AG09309 (cell line): ENCODE results near the gene SNORC.

Source experiments
- DNase-seq: peaks from one replicate; pipeline ENCODE4 v3.0.0-alpha.2; 2010; ENCODE audit warnings: low read depth
- H3K4me3 ChIP-seq: 2 replicates; pipeline ENCODE4 v1.5.1; 2011; ENCODE audit warnings: mild to moderate bottlenecking, low read depth, low read length, moderate library complexity; ENCODE audit not compliant: control insufficient read depth
- CTCF ChIP-seq: IDR thresholded peaks from 2 replicates; pipeline ENCODE4 v1.5.1; 2011; ENCODE audit warnings: mild to moderate bottlenecking, low read depth, low read length, inconsistent platforms; ENCODE audit not compliant: insufficient read depth, control insufficient read depth; ENCODE audit errors: missing control alignments

The SNORC gene

GRCh38 chr2:232886176-232886575 lies 16.1 kb downstream of the SNORC start:
- no peak for DNase-seq
- no peak overlapping the region for H3K4me3 ChIP-seq
- TF ChIP-seq CTCF = no peak

- no peak for DNase-seq
- TF ChIP-seq CTCF = no peak
- no peak overlapping the region for H3K4me3 ChIP-seq
These were observed 16.6 kb downstream of the SNORC start for GRCh38 chr2:232886632-232887031.

- no peak for TF ChIP-seq CTCF
- no peak overlapping the region for H3K4me3 ChIP-seq
- DNase-seq = no peak
These were observed 17.2 kb downstream of the SNORC start for GRCh38 chr2:232887171-232887850.

- TF ChIP-seq CTCF = no peak
- no peak for DNase-seq
- H3K4me3 ChIP-seq = no peak overlapping the region
These were observed 18.2 kb downstream of the SNORC start for GRCh38 chr2:232888099-232888836.

GRCh38 chr2:232888839-232889529 lies 18.9 kb downstream of the SNORC start:
- no peak overlapping the region for H3K4me3 ChIP-seq
- no peak for TF ChIP-seq CTCF
- DNase-seq = no peak

- H3K4me3 ChIP-seq = no peak overlapping the region
- DNase-seq = no peak
- no peak for TF ChIP-seq CTCF
These were observed 19.9 kb downstream of the SNORC start for GRCh38 chr2:232889876-232890401.
